Fibroblast of lung (primary cell): ENCODE measurements around the gene PPP1R15B.

Experiments used
- EZH2 ChIP-seq: IDR thresholded peaks from 2 replicates; pipeline ENCODE4 v1.5.1; 2012; ENCODE audit warnings: low read length, control low read depth, mild to moderate bottlenecking; ENCODE audit errors: missing control alignments
- TF ChIP-seq, protein P1 (sequence below), 2 donors: IDR thresholded peaks in 1 of 2; conservative IDR thresholded peaks in 1 of 2; 1 replicate in 1 of 2; 2 replicates in 1 of 2; pipeline ENCODE4 v1.5.1; 2011 to 2012; ENCODE audit warnings: low read length in 2 of 2, control low read depth in 1 of 2, inconsistent platforms in 1 of 2, low read depth in 1 of 2, mild to moderate bottlenecking in 1 of 2

GRCh38 chr1:204411451-204412204 is at the start of gene PPP1R15B:
- no peak for TF ChIP-seq EZH2
- TF ChIP-seq, protein P1, sequence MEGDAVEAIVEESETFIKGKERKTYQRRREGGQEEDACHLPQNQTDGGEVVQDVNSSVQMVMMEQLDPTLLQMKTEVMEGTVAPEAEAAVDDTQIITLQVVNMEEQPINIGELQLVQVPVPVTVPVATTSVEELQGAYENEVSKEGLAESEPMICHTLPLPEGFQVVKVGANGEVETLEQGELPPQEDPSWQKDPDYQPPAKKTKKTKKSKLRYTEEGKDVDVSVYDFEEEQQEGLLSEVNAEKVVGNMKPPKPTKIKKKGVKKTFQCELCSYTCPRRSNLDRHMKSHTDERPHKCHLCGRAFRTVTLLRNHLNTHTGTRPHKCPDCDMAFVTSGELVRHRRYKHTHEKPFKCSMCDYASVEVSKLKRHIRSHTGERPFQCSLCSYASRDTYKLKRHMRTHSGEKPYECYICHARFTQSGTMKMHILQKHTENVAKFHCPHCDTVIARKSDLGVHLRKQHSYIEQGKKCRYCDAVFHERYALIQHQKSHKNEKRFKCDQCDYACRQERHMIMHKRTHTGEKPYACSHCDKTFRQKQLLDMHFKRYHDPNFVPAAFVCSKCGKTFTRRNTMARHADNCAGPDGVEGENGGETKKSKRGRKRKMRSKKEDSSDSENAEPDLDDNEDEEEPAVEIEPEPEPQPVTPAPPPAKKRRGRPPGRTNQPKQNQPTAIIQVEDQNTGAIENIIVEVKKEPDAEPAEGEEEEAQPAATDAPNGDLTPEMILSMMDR (conservative IDR thresholded peaks at IDR 0.05 in 1 of 2, IDR thresholded peaks at IDR 0.05 in 1 of 2; ENCODE audit: low read depth in 1 of 2, low read length in 2 of 2): no peak
